Measurements from ENCODE around the gene FAM149B1. TPM values are rescaled to one million over a fixed set of nuclear protein-coding genes. Genes with fewer than 3 reads are reported as not detected.

Gene FAM149B1
- total RNA-seq, 1 experiment from 2014 or later: 17.5 TPM

DNA sequence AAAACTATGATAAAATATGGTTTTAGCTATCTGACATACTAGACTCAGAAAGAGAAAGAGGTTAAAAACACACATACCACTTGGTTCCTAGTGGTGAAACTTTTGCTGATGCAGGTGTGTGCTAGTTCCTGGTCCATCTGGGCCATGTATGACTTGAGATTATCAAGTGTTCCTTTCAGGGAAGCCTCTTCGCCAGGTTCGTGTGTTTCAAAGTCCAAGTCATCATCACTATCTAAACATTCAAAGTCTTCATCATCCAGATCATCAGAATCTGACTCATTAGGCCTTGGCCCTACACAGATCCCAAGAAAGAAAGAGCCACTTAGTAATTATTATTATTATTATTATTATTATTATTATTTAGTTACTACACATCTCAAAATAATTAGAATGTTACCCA is 31.3 kb upstream of the FAM149B1 start:
- ChIA-PET POLR2A (no interaction called here), RAD21 (ENCODE audit: low non-redundant PET in 1 of 2, low total read pairs in 2 of 2, uncharacterized antibody in 2 of 2, unreplicated experiment in 2 of 2) (no interaction called here), CTCF (no interaction called here)
- no peak overlapping the region for H3K27ac ChIP-seq (ENCODE audit: low read depth, low read length)
- H2AFZ ChIP-seq (ENCODE audit: low read depth, low read length, poor library complexity, severe bottlenecking): no peak overlapping the region
- no peak overlapping the region for H3K9ac ChIP-seq (ENCODE audit: low read length)
- intact Hi-C loops (cut with micrococcal nuclease): no loop called here
- no peaks in the 10 kb centered on the region for H4K20me1 ChIP-seq (ENCODE audit: insufficient read depth)
- H3K79me2 ChIP-seq (ENCODE audit: insufficient read depth, low read length): no peaks in the 10 kb centered on the region; the same call in 1 of the 2 replicates
- H3K4me3 ChIP-seq (replicated peaks in 1 of 2; ENCODE audit: low read depth in 1 of 2, low read length in 2 of 2): no peak overlapping the region
- no peaks in the 10 kb centered on the region for H3K9me2 ChIP-seq (ENCODE audit: insufficient read depth)
- no peak for TF ChIP-seq FOSL1 (IDR thresholded peaks at IDR 0.05; ENCODE audit: low read depth)
- no peak for TF ChIP-seq JUND (IDR thresholded peaks at IDR 0.05)
- no peak for ATAC-seq
- H3K4me1 ChIP-seq (ENCODE audit: control insufficient read depth in 1 of 2, insufficient read depth in 2 of 2, low read length in 2 of 2): no peaks in the 10 kb centered on the region; a peak in 1 of 4 replicates
- no peak for DNase-seq (ENCODE audit: low read depth, low spot score)
- H3K27me3 ChIP-seq (ENCODE audit: insufficient read depth, low read length): no peaks in the 10 kb centered on the region
- peaks cover 30 to 60% of the 10 kb centered on the region in 2 experiments for H3K36me3 ChIP-seq (ENCODE audit: control insufficient read depth in 1 of 2, insufficient read depth in 2 of 2, low read length in 2 of 2)
- no peaks in the 10 kb centered on the region for H3K9me3 ChIP-seq (ENCODE audit: control insufficient read depth in 1 of 2, insufficient read depth in 1 of 2, low read depth in 1 of 2, low read length in 2 of 2)
- no peak overlapping the region for H3K4me2 ChIP-seq (ENCODE audit: low read length)
- BruUV-seq (replicated peaks): no TSS peak

DNA sequence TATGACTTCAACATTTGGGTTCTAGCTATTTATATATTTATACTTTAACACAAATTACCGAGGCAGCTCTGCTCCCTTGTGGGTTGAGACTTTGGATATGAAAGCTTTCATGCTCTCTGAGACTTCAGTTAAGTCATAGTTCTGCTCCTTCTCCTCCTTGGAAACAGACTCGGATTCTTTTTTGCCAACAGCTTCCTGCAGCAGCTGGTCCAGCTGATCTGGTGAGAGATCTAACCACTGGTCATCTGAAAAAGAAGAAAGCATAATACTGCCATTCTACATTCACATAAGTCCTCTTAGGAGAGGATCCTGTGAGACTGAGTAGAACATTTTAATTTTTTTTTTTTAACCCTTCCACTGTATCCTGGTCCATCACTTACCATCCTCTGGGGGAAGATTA is 28.7 kb upstream of the FAM149B1 start:
- H3K36me3 ChIP-seq (ENCODE audit: control insufficient read depth in 1 of 2, insufficient read depth in 2 of 2, low read length in 2 of 2): peaks cover 17 to 41% of the 10 kb centered on the region in 2 experiments; a peak in 3 of 4 replicates
- H3K27me3 ChIP-seq (ENCODE audit: insufficient read depth, low read length): no peaks in the 10 kb centered on the region
- RAD21 ChIA-PET (ENCODE audit: low non-redundant PET in 1 of 2, low total read pairs in 2 of 2, uncharacterized antibody in 2 of 2, unreplicated experiment in 2 of 2): no interaction called here
- no peaks in the 10 kb centered on the region for H3K9me3 ChIP-seq (ENCODE audit: control insufficient read depth in 1 of 2, insufficient read depth in 1 of 2, low read depth in 1 of 2, low read length in 2 of 2)
- no peak overlapping the region for H3K27ac ChIP-seq (ENCODE audit: low read depth, low read length)
- H3K9me2 ChIP-seq (ENCODE audit: insufficient read depth): no peaks in the 10 kb centered on the region
- H3K79me2 ChIP-seq (ENCODE audit: insufficient read depth, low read length): no peaks in the 10 kb centered on the region
- POLR2A ChIA-PET: no interaction called here
- H2AFZ ChIP-seq (ENCODE audit: low read depth, low read length, poor library complexity, severe bottlenecking): no peak overlapping the region
- no peak overlapping the region for H3K4me2 ChIP-seq (ENCODE audit: low read length)
- H4K20me1 ChIP-seq (ENCODE audit: insufficient read depth): no peaks in the 10 kb centered on the region
- H3K4me1 ChIP-seq (ENCODE audit: control insufficient read depth in 1 of 2, insufficient read depth in 2 of 2, low read length in 2 of 2): no peaks in the 10 kb centered on the region; a peak in 1 of 4 replicates
- CTCF ChIA-PET: no interaction called here
- intact Hi-C loops (cut with micrococcal nuclease): no loop called here
- no TSS peak for BruUV-seq (replicated peaks)
- no peak for TF ChIP-seq CEBPB (IDR thresholded peaks at IDR 0.05; ENCODE audit: low read depth)
- TF ChIP-seq, protein P1, sequence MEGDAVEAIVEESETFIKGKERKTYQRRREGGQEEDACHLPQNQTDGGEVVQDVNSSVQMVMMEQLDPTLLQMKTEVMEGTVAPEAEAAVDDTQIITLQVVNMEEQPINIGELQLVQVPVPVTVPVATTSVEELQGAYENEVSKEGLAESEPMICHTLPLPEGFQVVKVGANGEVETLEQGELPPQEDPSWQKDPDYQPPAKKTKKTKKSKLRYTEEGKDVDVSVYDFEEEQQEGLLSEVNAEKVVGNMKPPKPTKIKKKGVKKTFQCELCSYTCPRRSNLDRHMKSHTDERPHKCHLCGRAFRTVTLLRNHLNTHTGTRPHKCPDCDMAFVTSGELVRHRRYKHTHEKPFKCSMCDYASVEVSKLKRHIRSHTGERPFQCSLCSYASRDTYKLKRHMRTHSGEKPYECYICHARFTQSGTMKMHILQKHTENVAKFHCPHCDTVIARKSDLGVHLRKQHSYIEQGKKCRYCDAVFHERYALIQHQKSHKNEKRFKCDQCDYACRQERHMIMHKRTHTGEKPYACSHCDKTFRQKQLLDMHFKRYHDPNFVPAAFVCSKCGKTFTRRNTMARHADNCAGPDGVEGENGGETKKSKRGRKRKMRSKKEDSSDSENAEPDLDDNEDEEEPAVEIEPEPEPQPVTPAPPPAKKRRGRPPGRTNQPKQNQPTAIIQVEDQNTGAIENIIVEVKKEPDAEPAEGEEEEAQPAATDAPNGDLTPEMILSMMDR (IDR thresholded peaks at IDR 0.05 in 2 of 3, conservative IDR thresholded peaks at IDR 0.05 in 1 of 3; ENCODE audit: borderline replicate concordance in 1 of 3, insufficient read depth in 1 of 3, low read depth in 2 of 3, low read length in 2 of 3): no peak
- TF ChIP-seq YY1 (IDR thresholded peaks at IDR 0.05; ENCODE audit: extremely low read depth, insufficient replicate concordance, low read depth, low read length): no peak
- TF ChIP-seq POLR2AphosphoS5 (IDR thresholded peaks at IDR 0.05; ENCODE audit: low read depth, low read length): no peak
- TF ChIP-seq, protein P2, sequence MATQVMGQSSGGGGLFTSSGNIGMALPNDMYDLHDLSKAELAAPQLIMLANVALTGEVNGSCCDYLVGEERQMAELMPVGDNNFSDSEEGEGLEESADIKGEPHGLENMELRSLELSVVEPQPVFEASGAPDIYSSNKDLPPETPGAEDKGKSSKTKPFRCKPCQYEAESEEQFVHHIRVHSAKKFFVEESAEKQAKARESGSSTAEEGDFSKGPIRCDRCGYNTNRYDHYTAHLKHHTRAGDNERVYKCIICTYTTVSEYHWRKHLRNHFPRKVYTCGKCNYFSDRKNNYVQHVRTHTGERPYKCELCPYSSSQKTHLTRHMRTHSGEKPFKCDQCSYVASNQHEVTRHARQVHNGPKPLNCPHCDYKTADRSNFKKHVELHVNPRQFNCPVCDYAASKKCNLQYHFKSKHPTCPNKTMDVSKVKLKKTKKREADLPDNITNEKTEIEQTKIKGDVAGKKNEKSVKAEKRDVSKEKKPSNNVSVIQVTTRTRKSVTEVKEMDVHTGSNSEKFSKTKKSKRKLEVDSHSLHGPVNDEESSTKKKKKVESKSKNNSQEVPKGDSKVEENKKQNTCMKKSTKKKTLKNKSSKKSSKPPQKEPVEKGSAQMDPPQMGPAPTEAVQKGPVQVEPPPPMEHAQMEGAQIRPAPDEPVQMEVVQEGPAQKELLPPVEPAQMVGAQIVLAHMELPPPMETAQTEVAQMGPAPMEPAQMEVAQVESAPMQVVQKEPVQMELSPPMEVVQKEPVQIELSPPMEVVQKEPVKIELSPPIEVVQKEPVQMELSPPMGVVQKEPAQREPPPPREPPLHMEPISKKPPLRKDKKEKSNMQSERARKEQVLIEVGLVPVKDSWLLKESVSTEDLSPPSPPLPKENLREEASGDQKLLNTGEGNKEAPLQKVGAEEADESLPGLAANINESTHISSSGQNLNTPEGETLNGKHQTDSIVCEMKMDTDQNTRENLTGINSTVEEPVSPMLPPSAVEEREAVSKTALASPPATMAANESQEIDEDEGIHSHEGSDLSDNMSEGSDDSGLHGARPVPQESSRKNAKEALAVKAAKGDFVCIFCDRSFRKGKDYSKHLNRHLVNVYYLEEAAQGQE (IDR thresholded peaks at IDR 0.05; ENCODE audit: low read depth): no peak
- no peak for TF ChIP-seq EZH2 (IDR thresholded peaks at IDR 0.05)
- TF ChIP-seq SP1 (IDR thresholded peaks at IDR 0.05; ENCODE audit: low read depth): no peak
- no peak for TF ChIP-seq POLR2A (IDR thresholded peaks at IDR 0.05; ENCODE audit: borderline replicate concordance, extremely low read depth, insufficient read depth, insufficient read length)
- no peak for TF ChIP-seq EGR1 (IDR thresholded peaks at IDR 0.05; ENCODE audit: low read depth)
- ATAC-seq (no peak), DNase-seq (ENCODE audit: low read depth, low spot score) (no peak)
- H3K9ac ChIP-seq (ENCODE audit: low read length): no peak overlapping the region
- no peak overlapping the region for H3K4me3 ChIP-seq (replicated peaks in 1 of 2; ENCODE audit: low read depth in 1 of 2, low read length in 2 of 2)

Data from HCT116 (cell line).